Activated CD4-positive, alpha-beta T cell treated with anti-CD3 and anti-CD28 coated beads, Interleukin-2, amount 10 ng/mL, durations not matched to agents 7 days and 5 days (primary cell): ENCODE results near the gene PYROXD2. TPM values are rescaled to one million over a fixed set of nuclear protein-coding genes. Genes with fewer than 3 reads are reported as not detected.
A peak's percentile ranks its signal among the peaks of the same experiment; 100 is the strongest.
"Not testable (repeated sequence)": the region's sequence is repeated elsewhere in the genome, so short reads cannot be mapped to it uniquely, and the experiment has no call there.

Experiments used
- CTCF ChIA-PET: fragments of 350-600 bp; sonication (Branson Sonifier 250); formaldehyde crosslinking; loops from one replicate; lab custom pipeline; 2021; ENCODE audit warnings: antibody characterized with exemption; lab: Charles Lee
- POLR2A ChIA-PET: fragments of 350-600 bp; sonication (Branson Sonifier 250); formaldehyde crosslinking; loops from one replicate; lab custom pipeline; 2021; ENCODE audit warnings: antibody characterized with exemption; lab: Charles Lee
- DNase-seq: peaks from one replicate; pipeline ENCODE4 v3.0.0-alpha.2; 2020
- H3K27ac Mint-ChIP-seq: one replicate; pipeline ENCODE4 v1.8.0; 2021; ENCODE audit warnings: mild to moderate bottlenecking, moderate library complexity, mixed read lengths
- H3K27me3 Mint-ChIP-seq: one replicate; pipeline ENCODE4 v1.8.0; 2021; ENCODE audit warnings: mixed read lengths
- H3K36me3 Mint-ChIP-seq: one replicate; pipeline ENCODE4 v1.8.0; 2021; ENCODE audit warnings: low read depth, mixed read lengths
- H3K4me1 Mint-ChIP-seq: one replicate; pipeline ENCODE4 v1.8.0; 2021; ENCODE audit warnings: mixed read lengths
- H3K4me3 Mint-ChIP-seq: one replicate; pipeline ENCODE4 v1.8.0; 2021; ENCODE audit warnings: mild to moderate bottlenecking, moderate library complexity, mixed read lengths
- H3K9me3 Mint-ChIP-seq: one replicate; pipeline ENCODE4 v1.8.0; 2021; ENCODE audit warnings: mixed read lengths
- total RNA-seq, 2 experiments: library from RNA; stranded (reverse); gene quantifications; one replicate each; pipeline ENCODE4 v1.2.3, GENCODE V29; 2021

Gene PYROXD2
- total RNA-seq, 2 experiments from 2014 or later = 6.2 to 10.0 TPM

GRCh38 chr10:98391065-98391464 lies 23.9 kb downstream of the PYROXD2 start:
- ChIA-PET POLR2A (no interaction called here), CTCF (interaction anchor here (1.0 kb wide), 1 partner anchor 85 kb away, joined by 3 read pairs; no protein-coding TSS in a partner anchor)
- H3K36me3 Mint-ChIP-seq = no peaks in the 10 kb centered on the region
- no peaks in the 10 kb centered on the region for H3K9me3 Mint-ChIP-seq
- H3K4me3 Mint-ChIP-seq = peak overlapping the region; percentile 40
- H3K27ac Mint-ChIP-seq = peak overlapping the region; percentile 74
- no peaks in the 10 kb centered on the region for H3K27me3 Mint-ChIP-seq
- peaks cover 24% of the 10 kb centered on the region for H3K4me1 Mint-ChIP-seq
- DNase-seq = peak; percentile 10

GRCh38 chr10:98390406-98390805 lies 24.6 kb downstream of the PYROXD2 start:
- DNase-seq = no peak
- Mint-ChIP-seq H3K4me3 (no peak overlapping the region), H3K36me3 (no peaks in the 10 kb centered on the region), H3K27me3 (no peaks in the 10 kb centered on the region), H3K9me3 (no peaks in the 10 kb centered on the region), H3K27ac (no peak overlapping the region), H3K4me1 (peaks cover 24% of the 10 kb centered on the region)
- POLR2A ChIA-PET = no interaction called here
- CTCF ChIA-PET = no interaction called here

- H3K27me3 Mint-ChIP-seq = no peaks in the 10 kb centered on the region
- H3K9me3 Mint-ChIP-seq = no peaks in the 10 kb centered on the region
- H3K4me3 Mint-ChIP-seq = no peak overlapping the region
- POLR2A ChIA-PET = no interaction called here
- peaks cover 22% of the 10 kb centered on the region for H3K4me1 Mint-ChIP-seq
- no peak for DNase-seq
- H3K27ac Mint-ChIP-seq = no peak overlapping the region
- CTCF ChIA-PET = no interaction called here
- H3K36me3 Mint-ChIP-seq = no peaks in the 10 kb centered on the region
Measured at GRCh38 chr10:98389398-98389797, 25.6 kb downstream of the PYROXD2 start.

GRCh38 chr10:98388101-98388655 lies 26.8 kb downstream of the PYROXD2 start:
- DNase-seq = no peak
- H3K9me3 Mint-ChIP-seq = no peaks in the 10 kb centered on the region
- H3K4me1 Mint-ChIP-seq = peaks cover 21% of the 10 kb centered on the region
- no peak overlapping the region for H3K4me3 Mint-ChIP-seq
- H3K27ac Mint-ChIP-seq = peak overlapping the region; percentile 21
- ChIA-PET POLR2A (no interaction called here), CTCF (interaction anchor here (0.7 kb wide), 1 partner anchor 766 kb away, joined by 3 read pairs; no protein-coding TSS in a partner anchor)
- no peaks in the 10 kb centered on the region for H3K36me3 Mint-ChIP-seq
- H3K27me3 Mint-ChIP-seq = no peaks in the 10 kb centered on the region

GRCh38 chr10:98384531-98385133 lies 30.4 kb downstream of the PYROXD2 start:
- H3K27me3 Mint-ChIP-seq = no peaks in the 10 kb centered on the region
- ChIA-PET CTCF (interaction anchor here (1.8 kb wide), 1 partner anchor 10 kb away, joined by 5 read pairs; no protein-coding TSS in a partner anchor), POLR2A (interaction anchor here (0.6 kb wide), 1 partner anchor 66 kb away, joined by 3 read pairs; no protein-coding TSS in a partner anchor)
- H3K36me3 Mint-ChIP-seq = no peaks in the 10 kb centered on the region
- no peaks in the 10 kb centered on the region for H3K9me3 Mint-ChIP-seq
- H3K4me1 Mint-ChIP-seq = no peaks in the 10 kb centered on the region
- no peak overlapping the region for H3K27ac Mint-ChIP-seq
- H3K4me3 Mint-ChIP-seq = no peak overlapping the region
- no peak for DNase-seq

- Mint-ChIP-seq H3K36me3 (no peaks in the 10 kb centered on the region), H3K4me1 (no peaks in the 10 kb centered on the region), H3K27ac (no peak overlapping the region), H3K9me3 (no peaks in the 10 kb centered on the region), H3K4me3 (no peak overlapping the region), H3K27me3 (no peaks in the 10 kb centered on the region)
- ChIA-PET CTCF (interaction anchor here (0.6 to 1.8 kb wide), 3 partner anchors 10 to 1195 kb away, joined by 3 to 5 read pairs (median 3); no protein-coding TSS in a partner anchor), POLR2A (no interaction called here)
- no peak for DNase-seq
Measured at GRCh38 chr10:98383869-98384268, 31.1 kb downstream of the PYROXD2 start.

- CTCF ChIA-PET = interaction anchor here (0.6 to 1.8 kb wide), 3 partner anchors 11 to 1196 kb away, joined by 3 to 5 read pairs (median 3); no protein-coding TSS in a partner anchor
Measured at GRCh38 chr10:98383134-98383667, 31.8 kb downstream of the PYROXD2 start.

GRCh38 chr10:98382691-98383101 lies 32.3 kb downstream of the PYROXD2 start:
- CTCF ChIA-PET = interaction anchor here (1.9 kb wide), 1 partner anchor 11 kb away, joined by 5 read pairs; no protein-coding TSS in a partner anchor
- POLR2A ChIA-PET = no interaction called here

More at GRCh38 chr10:98383134-98383667, 31.8 kb downstream of the PYROXD2 start:
- H3K9me3 Mint-ChIP-seq, POLR2A ChIA-PET, H3K27ac Mint-ChIP-seq, H3K4me1 Mint-ChIP-seq, H3K4me3 Mint-ChIP-seq, H3K36me3 Mint-ChIP-seq, DNase-seq, H3K27me3 Mint-ChIP-seq: not testable (repeated sequence)

GRCh38 chr10:98380493-98381339 lies 34.3 kb downstream of the PYROXD2 start:
- DNase-seq = no peak
- POLR2A ChIA-PET = no interaction called here
- Mint-ChIP-seq H3K36me3 (no peaks in the 10 kb centered on the region), H3K4me1 (no peaks in the 10 kb centered on the region), H3K4me3 (no peak overlapping the region), H3K9me3 (no peaks in the 10 kb centered on the region), H3K27ac (no peak overlapping the region), H3K27me3 (peaks cover 1% of the 10 kb centered on the region)
- CTCF ChIA-PET = interaction anchor here (0.6 to 1.9 kb wide), 2 partner anchors 13 to 189 kb away, joined by 4 to 5 read pairs; no protein-coding TSS in a partner anchor

More at GRCh38 chr10:98382691-98383101, 32.3 kb downstream of the PYROXD2 start:
- Mint-ChIP-seq H3K27ac (no peak overlapping the region), H3K36me3 (no peaks in the 10 kb centered on the region), H3K27me3 (no peaks in the 10 kb centered on the region), H3K9me3 (no peaks in the 10 kb centered on the region), H3K4me1 (no peaks in the 10 kb centered on the region), H3K4me3 (no peak overlapping the region)
- no peak for DNase-seq

- ChIA-PET POLR2A (no interaction called here), CTCF (no interaction called here)
- peaks cover 5% of the 10 kb centered on the region for H3K27me3 Mint-ChIP-seq
- H3K36me3 Mint-ChIP-seq = no peaks in the 10 kb centered on the region
- no peaks in the 10 kb centered on the region for H3K4me1 Mint-ChIP-seq
- H3K9me3 Mint-ChIP-seq = no peaks in the 10 kb centered on the region
- H3K4me3 Mint-ChIP-seq = no peak overlapping the region
- H3K27ac Mint-ChIP-seq = no peak overlapping the region
- no peak for DNase-seq
Measured at GRCh38 chr10:98378722-98379121, 36.3 kb downstream of the PYROXD2 start.

- Mint-ChIP-seq H3K27ac (no peak overlapping the region), H3K27me3 (peaks cover 10% of the 10 kb centered on the region), H3K4me3 (no peak overlapping the region), H3K36me3 (no peaks in the 10 kb centered on the region), H3K4me1 (no peaks in the 10 kb centered on the region), H3K9me3 (no peaks in the 10 kb centered on the region)
- ChIA-PET POLR2A (no interaction called here), CTCF (no interaction called here)
- no peak for DNase-seq
Measured at GRCh38 chr10:98377536-98377935, 37.4 kb downstream of the PYROXD2 start.

- Mint-ChIP-seq H3K4me3 (no peak overlapping the region), H3K27me3 (peaks cover 10% of the 10 kb centered on the region), H3K9me3 (no peaks in the 10 kb centered on the region), H3K36me3 (no peaks in the 10 kb centered on the region), H3K27ac (no peak overlapping the region), H3K4me1 (no peaks in the 10 kb centered on the region)
- no peak for DNase-seq
- POLR2A ChIA-PET = no interaction called here
- CTCF ChIA-PET = no interaction called here
Measured at GRCh38 chr10:98377001-98377400, 38.0 kb downstream of the PYROXD2 start.
